SK-N-SH (cell line): Measurements from ENCODE around the gene ARCN1.

ENCODE experiments used
- EZH2phosphoT487 ChIP-seq: fragments of 200-600 bp; sonication (generic); IDR thresholded peaks from 2 replicates; pipeline ENCODE4 v1.6.1; 2017; ENCODE audit warnings: low read depth, mixed run types, mild to moderate bottlenecking, antibody characterized with exemption, moderate library complexity, borderline replicate concordance
- GABPA ChIP-seq: IDR thresholded peaks from 2 replicates; pipeline ENCODE4 v1.4.0; 2012; ENCODE audit warnings: low read depth, mild to moderate bottlenecking
- NFIC ChIP-seq: IDR thresholded peaks from 2 replicates; pipeline ENCODE4 v1.4.0; 2012; ENCODE audit warnings: borderline replicate concordance
- RAD21 ChIP-seq: IDR thresholded peaks from 2 replicates; pipeline ENCODE4 v1.6.1; 2012; ENCODE audit warnings: mild to moderate bottlenecking, low read length
- REST ChIP-seq: IDR thresholded peaks from 2 replicates; pipeline ENCODE4 v1.6.1; 2012; ENCODE audit warnings: mild to moderate bottlenecking, low read depth, low read length, moderate library complexity
- RFX5 ChIP-seq: IDR thresholded peaks from 2 replicates; pipeline ENCODE4 v1.6.1; 2012; ENCODE audit warnings: mild to moderate bottlenecking, improper control_type of control experiment, low read length
- TF ChIP-seq, protein P1 (sequence below): fragments of 200-600 bp; sonication (generic); IDR thresholded peaks from 2 replicates; pipeline ENCODE4 v1.6.1; 2017; ENCODE audit warnings: antibody characterized with exemption, mild to moderate bottlenecking, moderate library complexity
- TF ChIP-seq, protein P2 (sequence below): IDR thresholded peaks from 2 replicates; pipeline ENCODE4 v1.4.0; 2012; ENCODE audit warnings: low read depth, borderline replicate concordance

DNA sequence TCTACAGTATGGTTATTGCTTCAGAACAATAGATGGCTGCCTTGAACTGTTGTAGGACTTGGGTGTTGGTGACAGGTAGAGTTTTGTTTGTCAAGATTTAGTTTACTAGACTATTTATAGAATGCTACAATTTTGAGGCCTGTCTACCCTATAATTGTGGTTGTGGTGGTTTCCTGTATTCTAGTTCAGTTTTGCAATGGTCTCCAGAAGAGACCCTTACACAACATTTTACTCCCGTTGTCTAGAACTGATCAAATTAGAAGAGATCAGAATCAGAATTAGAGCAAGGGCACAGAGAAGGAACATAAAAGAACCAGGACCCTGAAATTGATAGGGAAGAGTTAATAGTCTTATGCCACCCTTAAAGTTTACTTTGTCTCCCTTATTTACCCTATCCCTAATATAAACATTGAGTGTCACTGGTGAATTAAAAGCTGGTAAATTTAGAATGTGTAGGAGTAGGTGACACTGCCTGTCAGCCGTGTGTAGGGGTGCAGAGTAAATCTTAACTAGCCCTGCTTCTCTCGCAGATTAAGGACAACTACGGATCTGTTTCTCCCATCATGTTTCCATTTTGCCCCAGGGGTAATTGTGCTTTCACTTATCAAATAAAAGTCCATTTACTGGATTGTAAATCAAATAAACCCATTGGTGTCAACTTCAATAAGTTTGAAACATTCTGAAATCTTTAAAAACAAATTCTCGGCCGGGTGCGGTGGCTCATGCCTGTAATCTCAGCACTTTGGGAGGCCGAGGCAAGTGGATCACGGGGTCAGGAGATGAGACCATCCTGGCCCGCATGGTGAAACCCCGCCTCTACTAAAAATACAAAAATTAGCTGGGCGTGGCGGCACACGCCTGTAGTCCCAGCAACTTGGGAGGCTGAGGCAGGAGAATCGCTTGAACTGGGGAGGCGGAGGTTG, 24.3 kb downstream of the ARCN1 start:
- TF ChIP-seq, protein P1, sequence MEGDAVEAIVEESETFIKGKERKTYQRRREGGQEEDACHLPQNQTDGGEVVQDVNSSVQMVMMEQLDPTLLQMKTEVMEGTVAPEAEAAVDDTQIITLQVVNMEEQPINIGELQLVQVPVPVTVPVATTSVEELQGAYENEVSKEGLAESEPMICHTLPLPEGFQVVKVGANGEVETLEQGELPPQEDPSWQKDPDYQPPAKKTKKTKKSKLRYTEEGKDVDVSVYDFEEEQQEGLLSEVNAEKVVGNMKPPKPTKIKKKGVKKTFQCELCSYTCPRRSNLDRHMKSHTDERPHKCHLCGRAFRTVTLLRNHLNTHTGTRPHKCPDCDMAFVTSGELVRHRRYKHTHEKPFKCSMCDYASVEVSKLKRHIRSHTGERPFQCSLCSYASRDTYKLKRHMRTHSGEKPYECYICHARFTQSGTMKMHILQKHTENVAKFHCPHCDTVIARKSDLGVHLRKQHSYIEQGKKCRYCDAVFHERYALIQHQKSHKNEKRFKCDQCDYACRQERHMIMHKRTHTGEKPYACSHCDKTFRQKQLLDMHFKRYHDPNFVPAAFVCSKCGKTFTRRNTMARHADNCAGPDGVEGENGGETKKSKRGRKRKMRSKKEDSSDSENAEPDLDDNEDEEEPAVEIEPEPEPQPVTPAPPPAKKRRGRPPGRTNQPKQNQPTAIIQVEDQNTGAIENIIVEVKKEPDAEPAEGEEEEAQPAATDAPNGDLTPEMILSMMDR, result no peak
- no peak for TF ChIP-seq EZH2phosphoT487
- TF ChIP-seq GABPA, result no peak
- TF ChIP-seq REST, result no peak
- TF ChIP-seq NFIC, result no peak
- TF ChIP-seq, protein P2, sequence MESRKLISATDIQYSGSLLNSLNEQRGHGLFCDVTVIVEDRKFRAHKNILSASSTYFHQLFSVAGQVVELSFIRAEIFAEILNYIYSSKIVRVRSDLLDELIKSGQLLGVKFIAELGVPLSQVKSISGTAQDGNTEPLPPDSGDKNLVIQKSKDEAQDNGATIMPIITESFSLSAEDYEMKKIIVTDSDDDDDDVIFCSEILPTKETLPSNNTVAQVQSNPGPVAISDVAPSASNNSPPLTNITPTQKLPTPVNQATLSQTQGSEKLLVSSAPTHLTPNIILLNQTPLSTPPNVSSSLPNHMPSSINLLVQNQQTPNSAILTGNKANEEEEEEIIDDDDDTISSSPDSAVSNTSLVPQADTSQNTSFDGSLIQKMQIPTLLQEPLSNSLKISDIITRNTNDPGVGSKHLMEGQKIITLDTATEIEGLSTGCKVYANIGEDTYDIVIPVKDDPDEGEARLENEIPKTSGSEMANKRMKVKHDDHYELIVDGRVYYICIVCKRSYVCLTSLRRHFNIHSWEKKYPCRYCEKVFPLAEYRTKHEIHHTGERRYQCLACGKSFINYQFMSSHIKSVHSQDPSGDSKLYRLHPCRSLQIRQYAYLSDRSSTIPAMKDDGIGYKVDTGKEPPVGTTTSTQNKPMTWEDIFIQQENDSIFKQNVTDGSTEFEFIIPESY, result no peak
- TF ChIP-seq RAD21, result no peak
- no peak for TF ChIP-seq RFX5
